HG03354 (cell line): Measurements from ENCODE around the gene DMBX1.

Source experiments
- ATAC-seq: cut with Tn5 transposase; IDR thresholded peaks from one replicate; pipeline ENCODE4 v1.9.1; 2021; ENCODE audit warnings: mild to moderate bottlenecking; ENCODE audit not compliant: unreplicated experiment, poor library complexity, severe bottlenecking

The DMBX1 gene

DNA sequence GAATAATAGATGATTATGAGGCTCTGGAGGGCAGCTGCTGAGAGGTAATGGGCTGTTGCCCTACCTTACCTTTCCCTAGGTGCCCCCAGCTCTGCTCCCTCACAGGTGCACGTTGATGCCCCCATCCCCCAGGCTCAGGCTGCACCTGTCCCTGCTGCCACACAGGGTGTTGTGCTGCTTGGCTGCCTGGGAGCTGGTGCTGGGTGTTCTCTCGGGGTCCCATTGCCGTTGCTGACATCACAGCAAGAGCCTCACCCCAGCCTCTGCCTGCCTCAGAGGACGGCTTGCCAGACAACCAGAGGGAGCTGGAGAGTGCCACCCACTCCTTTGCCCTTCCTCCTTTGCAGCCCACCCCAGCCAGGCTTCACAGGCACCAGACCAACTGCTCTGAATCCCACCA, 31.4 kb upstream of the DMBX1 start:
- no peak for ATAC-seq

DNA sequence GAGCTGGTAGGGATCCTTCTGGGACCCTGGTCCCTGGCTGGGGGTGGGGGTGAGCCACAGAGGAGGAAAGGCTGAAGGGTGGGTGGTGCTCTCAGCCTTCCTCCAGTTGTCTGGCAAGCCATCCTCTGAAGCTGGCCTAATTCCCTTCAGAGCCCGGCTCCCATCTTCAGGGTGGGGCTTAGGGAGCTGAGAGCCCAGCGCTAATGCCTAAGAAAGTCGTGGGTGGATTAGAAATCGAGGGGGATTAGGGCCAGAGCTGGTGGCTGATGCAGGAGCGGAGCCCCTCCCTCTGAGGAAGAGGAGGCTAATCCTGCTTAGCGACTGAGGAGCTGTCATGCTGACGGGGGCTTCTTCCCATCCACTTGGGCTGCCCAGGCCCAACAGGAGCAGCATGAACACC, 30.8 kb upstream of the DMBX1 start:
- no peak for ATAC-seq

DNA sequence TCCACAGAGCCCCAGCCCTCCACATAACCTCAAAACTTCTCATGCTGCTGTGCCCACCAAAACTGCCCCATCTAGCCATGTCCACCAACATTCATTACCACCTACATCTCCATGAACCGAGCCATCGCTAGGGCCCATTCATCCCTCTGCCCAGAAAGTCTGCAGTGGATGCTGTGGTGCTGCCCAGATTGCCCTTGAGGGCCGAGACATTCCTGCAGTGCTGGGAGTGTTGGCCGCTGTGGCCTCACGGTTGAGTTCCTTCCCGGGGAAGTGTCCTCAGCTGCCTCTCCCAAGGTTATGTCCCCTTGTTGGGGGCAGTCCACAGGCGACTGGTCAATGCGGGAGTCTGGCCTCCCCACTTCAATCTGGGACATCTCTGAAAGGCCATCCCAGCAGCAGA, 30.3 kb upstream of the DMBX1 start:
- ATAC-seq: no peak

DNA sequence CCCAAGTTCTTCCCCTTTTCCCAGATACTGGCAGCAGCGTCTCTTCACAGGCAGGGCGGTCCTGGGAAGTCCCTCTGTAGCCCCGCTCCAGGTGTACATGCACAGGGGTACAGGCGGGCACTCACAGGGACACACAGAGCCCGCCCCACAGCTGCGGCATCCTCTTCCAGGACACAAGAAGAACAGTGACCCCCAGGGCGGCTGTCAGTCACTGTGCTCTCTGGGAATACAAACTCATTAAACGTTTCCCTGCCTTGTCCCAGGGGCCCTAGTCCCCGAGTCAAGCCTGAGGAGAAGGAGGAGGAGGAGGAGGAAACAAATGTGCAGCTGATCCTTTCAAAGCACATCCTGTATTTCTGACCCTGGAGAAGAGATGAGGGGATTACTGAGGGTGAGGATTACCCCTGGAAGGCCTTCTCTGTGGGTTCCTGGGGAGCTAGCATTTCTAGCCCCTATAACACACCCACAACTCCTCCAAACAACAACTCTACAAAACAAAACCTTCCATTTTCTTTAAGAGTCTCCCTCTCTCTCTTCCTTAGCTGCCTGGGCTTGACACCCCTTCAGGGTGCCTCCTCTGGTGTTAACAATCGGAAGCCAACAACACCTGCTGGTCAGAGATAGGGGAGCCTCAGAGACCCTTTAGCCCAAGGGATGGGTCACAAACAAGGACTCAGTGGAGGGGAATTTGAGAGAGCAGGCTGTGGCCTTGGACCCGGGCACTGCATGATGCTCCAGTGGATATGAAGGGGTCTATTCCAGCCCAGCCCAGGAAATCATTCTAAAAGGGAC, 28.4 kb upstream of the DMBX1 start:
- no peak for ATAC-seq

DNA sequence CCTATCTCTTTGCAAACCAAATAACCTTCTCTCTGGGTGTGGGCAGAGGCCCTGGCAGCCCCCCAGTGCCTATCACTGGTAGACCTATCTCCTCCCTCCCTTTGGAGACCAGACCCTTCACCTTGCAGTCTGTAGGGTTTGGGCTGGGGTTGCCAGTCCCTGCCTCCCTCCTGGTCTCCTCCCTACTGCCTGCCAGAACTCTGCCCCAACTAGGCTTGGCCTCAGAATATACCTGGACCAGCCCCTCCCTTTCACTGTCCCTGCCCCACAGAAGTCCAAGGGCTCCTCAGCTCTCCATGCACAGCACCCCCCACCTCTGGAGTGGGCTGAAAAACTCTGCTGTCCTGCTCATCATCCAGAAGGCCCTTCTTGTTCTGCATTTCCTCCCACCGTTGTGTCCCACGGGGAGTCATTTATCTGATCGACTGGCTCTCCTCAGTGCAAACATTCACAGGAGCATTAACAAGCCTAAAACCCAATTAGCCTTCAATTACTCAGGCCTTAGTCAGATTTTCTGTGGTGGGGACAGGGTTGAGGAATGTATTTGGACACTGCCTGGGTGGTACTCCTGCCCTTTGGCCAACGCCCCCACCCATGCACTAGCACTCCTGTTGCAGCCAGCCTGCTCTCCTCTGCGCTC, 27.7 kb upstream of the DMBX1 start:
- no peak for ATAC-seq

DNA sequence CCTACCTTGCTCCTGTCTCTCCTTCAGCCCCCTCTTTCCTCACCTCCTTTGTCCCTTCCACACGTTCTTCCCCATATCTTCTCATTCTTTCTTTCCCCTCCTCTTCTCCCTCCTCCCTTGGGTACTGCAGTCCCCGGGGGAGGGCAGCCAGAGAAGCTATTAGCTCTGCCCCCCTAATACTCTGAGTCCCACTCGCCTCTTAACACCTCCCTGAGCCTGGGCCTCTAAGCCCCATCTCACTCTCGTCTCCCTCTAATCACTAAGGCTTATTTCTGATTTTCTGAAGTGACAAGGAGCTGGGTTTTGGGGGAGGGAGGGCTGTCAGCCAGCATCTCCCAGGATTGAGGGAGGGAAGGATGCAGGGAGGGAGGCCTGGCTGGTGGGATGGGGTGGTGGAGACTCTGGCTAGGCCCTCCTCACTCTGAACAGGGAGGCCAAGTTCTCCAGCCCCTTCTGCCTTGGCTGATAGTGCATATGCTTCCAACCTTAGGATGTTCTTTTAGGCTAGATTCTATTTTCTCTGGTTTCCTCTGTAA, 25.6 kb upstream of the DMBX1 start:
- no peak for ATAC-seq

DNA sequence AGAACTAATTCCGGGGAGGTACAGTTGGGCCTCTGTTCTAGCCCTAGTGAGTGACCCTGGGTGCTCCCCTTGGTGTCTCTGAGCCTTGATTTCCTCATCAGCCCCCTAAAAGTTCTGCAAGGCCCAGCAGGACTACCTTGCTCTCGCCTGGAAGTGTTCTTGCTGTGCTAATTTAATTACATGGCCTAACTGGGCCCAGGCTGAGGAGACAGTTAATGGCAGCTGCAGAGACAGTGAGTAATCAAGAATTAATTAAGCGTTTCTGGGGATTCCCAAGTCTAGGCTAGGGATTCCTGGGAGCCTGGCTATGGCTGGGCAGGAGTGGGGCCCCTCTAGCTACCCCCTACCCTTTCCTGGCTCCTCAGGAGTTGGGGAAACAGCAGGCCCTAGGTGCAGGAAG, 24.7 kb upstream of the DMBX1 start:
- ATAC-seq: no peak

DNA sequence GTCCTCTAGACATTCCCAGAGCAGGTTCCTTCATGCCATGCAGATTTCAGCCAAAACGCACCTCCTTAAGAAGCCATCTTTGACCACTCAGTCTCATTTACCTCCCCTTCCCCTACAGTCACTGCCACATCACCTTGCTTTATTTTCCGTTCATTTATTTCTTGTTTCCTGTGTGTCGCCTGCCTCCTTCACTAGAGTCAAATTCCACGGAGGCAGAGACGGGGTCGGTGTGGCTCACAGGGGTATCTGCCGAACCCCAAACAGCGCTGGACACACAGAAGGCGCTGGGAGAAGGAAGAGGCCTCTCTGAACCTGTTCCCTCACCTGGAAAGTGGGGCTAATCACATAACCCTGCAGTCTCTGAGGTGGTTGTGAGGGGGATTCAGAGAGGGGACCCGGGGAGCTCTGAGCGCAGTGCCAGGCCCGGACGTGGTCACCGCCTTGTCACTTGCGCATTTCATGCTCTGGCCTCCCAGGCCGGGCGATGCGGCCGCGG, 23.6 kb upstream of the DMBX1 start:
- no peak for ATAC-seq

DNA sequence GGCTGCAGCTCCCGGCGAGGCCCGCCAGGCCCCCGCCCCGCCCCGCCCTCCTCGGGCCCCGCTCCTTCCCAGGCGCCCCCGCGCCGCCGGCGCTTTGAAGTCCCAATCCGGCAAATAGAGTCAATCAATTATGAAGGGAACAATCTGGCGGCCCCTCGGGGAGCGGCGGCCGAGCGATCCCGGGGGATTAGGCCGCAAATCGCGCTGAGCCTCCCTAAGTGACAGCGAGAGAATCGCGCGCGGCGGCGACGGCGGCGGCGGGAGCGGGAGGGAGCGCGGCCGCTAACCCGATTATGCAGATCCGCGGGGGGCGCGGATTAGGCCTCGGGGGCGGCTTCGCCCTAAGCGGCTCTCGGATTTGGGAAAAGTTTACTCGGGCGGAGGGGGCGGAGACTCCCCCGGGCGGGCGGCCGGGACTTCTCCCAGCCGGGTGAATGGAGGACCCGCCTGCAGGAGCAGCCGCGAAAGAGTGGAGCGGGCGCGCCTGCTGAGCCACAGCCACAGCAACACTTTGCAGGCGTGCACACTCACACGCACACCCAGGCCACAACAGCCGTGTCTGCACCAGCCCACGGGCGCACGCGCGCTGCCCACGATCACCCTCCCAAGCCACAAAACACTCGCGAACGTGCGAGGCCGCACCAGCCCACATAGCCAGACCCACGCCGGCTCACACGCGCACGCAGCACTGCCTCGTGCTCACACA, 23.0 kb upstream of the DMBX1 start:
- no peak for ATAC-seq

DNA sequence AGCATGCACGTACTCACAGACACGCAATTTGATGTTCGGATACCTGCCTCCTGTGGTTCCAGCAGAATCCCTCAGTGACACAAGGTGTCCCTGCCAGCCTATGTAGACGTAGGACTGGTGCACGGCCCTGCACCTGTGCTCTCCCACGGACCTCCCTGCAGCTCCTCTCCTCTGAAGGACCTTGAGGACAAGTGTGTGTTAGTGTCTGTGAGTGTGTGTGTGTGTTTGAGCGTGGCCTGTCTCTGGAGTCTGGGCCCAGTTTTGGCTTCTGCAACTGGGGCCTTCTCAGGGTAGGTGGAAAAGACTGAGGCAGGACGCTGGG, 22.5 kb upstream of the DMBX1 start:
- no peak for ATAC-seq

DNA sequence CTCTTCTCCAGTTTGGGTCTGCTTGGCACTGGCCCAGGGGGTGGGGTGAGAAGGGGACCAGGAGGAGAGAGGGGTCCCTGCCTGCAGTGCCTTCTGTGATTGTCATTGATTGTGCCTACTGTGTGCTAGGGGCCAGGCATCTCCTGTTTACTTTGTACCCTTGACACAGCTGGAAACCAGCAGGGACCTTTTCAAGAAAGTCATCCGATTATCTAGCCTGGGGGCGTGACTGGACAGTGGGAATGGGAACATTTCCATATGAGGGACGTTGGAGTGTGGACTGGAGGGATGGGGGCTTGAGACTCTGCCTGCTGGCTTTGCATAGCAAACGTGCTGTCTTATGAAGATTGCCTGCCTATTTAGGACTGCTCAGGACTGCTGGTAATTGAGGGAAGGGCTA, 19.8 kb upstream of the DMBX1 start:
- no peak for ATAC-seq

DNA sequence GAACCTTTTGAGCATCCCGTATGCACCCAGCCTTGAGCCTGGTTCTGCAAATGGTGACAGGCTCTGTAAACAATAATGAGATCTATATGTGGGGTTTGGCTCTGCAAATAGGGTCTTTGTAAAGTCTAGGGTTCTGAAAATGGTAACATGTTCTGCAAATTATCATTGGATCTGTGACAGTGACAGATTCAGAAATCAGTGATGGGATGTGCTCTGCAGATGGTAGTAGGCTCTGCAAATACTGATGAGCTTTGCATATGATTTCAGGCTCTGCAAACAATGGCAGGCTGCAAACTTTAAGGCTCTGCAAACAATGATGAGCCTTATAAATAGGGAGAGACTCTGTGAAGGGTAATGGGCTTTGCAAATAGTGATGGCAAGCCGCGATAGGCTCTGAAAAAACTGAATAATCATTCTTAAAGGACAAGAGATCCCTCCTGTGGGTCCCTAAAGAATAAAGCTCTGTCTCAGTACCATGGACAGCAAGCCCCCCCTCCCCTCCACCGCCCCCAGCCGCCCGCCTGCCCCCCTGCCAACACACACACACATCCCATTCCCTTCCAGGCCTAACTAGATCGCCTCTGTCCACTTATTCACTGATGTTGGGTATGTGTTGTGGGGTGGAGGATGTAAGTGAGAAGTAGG, 17.7 kb upstream of the DMBX1 start:
- ATAC-seq: no peak

DNA sequence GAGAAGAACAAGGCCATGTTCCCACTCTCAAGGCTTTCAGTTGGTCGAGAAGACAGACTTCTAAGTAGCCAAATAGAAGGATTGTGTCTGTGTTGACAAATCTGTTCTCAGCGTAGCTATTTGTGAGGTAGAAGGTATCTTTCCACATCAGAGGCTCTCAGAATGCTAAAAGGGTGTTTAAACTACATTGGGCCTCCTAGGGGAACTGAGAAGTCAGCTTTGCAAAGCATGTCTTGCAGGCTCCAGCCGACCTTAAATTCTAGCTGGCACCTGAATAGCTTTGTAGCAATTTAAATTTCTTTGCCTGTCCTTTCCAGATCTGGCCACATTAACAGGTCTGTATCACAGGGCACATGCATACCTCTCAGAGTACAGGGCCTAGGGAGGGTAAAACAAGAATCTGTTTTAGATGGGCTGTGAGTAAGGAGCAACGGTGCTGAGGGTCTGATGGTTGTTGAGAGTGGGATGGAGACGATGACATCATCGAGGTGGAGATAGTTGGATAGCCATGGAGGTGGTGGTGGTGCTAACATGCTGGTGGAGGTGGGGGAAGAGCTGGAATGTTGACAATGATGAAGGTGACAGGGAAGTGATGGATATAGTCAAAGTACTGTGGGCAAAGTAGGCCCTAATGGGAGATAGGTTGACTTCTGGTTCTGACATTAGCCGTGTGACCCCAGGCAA, 17.0 kb upstream of the DMBX1 start:
- no peak for ATAC-seq

DNA sequence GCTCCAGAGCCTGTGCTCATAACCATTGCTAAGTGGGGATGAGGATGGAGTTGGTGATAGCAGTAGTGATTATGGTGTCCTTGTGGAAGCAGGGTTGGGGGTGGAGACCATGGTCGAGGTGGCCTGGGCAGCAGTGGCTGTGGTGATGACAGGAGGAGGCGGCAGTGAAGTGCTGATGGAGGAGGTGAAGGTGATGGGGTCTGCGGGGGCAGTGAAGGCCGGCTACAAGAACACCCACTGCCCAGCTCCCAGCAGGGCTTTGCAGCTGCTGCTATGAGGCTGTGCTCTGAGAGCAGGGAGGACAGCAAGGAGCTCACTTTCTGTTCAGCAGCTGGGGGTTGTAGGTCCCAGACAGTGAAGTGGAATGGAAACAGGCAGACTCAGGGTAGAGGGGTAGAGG, 15.6 kb upstream of the DMBX1 start:
- ATAC-seq: no peak

DNA sequence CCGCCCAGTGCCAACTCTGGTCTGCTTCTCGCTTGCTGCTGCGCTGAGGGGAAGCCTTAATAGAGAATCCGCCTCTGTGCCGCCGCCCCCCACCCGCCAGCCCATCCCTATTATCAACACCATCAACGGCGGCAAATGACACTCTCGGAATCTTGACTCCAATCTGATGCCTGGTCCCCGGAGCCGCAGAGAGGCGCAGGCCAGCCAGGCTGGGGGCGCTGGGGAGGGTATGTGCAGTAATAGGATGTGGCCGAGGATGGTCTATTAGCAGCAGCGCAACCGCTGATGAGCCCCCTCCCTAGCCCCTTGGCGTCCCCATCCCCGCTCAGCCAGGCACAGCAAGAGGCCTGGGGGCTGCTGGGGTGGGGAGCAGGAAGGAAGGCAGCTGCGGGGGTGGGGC, 15.1 kb upstream of the DMBX1 start:
- ATAC-seq: no peak

DNA sequence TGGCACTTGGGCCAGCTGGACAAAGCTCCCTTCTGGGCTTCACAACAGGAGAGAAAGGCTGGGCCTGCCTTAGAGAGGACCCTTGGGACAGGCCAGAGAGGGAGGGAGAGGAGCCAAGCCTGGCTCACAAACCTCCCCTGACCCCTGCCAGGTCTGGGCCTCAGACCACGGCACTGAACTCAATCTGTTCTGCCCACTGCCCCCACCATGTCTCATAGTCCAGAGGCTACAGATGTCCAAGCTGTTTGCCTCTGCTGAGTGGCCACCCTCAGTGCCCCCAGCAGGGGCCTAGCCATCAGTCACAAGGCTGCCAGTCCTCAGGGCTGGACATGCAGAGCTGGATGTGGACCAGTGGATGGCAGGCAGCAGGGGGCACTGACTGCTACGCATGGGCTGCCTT, 13.0 kb upstream of the DMBX1 start:
- no peak for ATAC-seq

DNA sequence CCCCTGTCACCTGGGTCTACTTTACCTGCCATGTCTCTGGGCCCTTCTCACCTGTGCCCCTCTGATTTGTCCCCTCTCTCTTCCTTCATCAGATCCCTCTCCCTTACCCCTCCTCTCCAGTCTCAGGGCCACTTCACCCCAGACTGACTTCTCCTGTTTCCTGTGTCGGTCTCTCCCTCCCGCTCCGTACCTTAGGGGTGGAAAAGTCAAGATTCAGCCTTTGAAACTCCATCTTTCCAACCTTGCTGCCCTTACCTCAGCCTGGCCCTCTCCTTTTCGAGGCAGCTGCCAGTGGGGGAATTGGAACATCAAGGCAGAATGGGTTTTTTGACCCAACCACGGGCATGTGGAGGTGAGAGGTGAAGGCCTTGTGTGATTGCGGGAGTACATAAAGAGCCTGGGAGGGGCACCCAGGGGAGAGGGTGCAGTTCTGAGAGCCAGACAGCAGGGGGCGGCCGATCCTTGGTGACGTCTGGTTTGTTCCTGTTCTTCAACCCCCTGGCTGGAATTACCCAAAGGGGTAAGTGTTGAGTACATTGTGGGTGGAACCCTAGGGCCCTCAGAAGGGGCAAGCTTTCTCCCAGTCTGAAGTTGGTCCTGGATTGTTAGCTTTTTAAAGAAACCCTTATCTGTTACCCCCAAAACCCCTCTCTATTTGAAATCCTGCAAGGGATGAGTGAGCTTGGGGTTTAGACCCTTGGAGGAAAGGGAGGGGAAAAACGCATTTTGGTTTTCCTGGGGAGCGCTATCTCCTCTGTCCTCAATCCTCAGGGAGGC, 12.3 kb upstream of the DMBX1 start:
- ATAC-seq: no peak

DNA sequence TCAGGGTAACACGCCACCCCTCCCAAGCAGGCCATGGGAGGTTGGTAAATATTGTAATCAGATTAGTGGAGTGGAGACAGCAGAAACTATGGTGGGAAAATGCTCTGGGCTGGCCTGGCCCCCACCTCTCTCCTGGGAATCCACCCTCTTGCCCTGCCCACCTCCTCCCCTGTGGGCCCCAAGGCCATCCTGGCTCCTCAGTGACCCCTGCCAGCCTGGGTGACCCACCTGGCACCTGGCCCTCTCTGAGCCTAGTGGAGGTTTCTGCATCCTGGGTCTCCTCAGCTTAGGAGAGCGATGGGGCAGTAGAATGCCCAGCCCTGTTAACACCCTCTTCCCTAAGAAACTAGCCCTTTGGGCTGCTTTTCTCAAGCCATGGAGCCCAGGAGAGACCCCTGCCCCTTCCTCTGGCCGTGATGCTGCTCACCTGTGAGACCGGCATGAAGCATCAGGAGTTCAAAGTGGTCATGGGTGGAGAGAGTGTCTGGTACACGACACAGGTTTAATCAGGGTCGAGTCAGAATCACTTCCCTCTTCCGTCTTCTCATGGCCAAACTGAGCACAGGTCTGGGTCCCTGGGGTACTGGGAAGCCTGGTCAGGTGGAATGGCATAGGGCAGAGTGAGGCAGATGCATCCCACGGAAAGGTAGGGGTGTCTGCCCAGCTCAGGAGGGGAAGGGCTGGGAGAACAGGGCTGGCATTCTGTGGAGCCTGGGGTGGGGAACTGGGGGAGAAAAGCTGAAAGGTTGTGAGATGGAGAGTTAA, 10.7 kb upstream of the DMBX1 start:
- no peak for ATAC-seq
